Stimulated activated memory B cell treated with anti-CD40 and anti-IgM and Interleukin-4, amounts not matched to agents 10 μg/mL and 1 μg/mL and 100 μg/mL, for 72 hours (primary cell): Measurements from ENCODE around the gene SYT11.
"Not testable (repeated sequence)": the region's sequence is repeated elsewhere in the genome, so short reads cannot be mapped to it uniquely, and the experiment has no call there.

Experiments used
- ATAC-seq: fragments of 150-1000 bp; cut with Tn5 transposase; 2 replicates; pipeline ENCODE4 v1.10.0; 2021
- H3K27ac Mint-ChIP-seq: one replicate; pipeline ENCODE4 v1.8.0; 2022; ENCODE audit warnings: mild to moderate bottlenecking, mixed read lengths
- H3K27me3 Mint-ChIP-seq: one replicate; pipeline ENCODE4 v1.8.0; 2022; ENCODE audit warnings: mixed read lengths
- H3K36me3 Mint-ChIP-seq: one replicate; pipeline ENCODE4 v1.8.0; 2022; ENCODE audit warnings: mixed read lengths
- H3K4me1 Mint-ChIP-seq: one replicate; pipeline ENCODE4 v1.8.0; 2022; ENCODE audit warnings: mixed read lengths
- H3K4me3 Mint-ChIP-seq: one replicate; pipeline ENCODE4 v1.8.0; 2022; ENCODE audit warnings: mild to moderate bottlenecking, moderate library complexity, mixed read lengths
- H3K9me3 Mint-ChIP-seq: one replicate; pipeline ENCODE4 v1.8.0; 2022; ENCODE audit warnings: mixed read lengths

Gene SYT11

DNA sequence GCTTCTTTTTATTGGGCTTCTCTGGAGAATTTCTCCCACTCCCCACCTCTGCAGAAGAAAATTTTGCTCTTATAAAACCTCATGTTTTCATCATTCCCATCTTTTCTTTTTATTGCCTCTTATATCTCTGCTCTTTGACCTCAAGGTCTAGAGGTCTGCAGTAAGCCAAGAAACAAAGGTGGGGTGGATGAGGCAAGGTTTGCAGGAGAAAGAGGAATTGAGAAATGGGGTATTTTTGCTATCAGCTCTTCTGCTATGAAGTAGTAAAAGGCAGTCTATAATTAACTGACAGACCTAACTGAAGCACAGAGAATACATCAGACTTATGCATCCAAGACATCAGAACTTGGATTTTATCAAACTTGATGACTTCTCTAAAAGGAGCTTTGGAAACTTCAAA, 22.9 kb downstream of the SYT11 start:
- no peaks in the 10 kb centered on the region for H3K27me3 Mint-ChIP-seq
- H3K4me1 Mint-ChIP-seq: peaks cover 6% of the 10 kb centered on the region
- peak; percentile 77 for ATAC-seq
- H3K36me3 Mint-ChIP-seq: no peaks in the 10 kb centered on the region
- H3K27ac Mint-ChIP-seq: peak overlapping the region; percentile 36
- no peaks in the 10 kb centered on the region for H3K9me3 Mint-ChIP-seq
- no peak overlapping the region for H3K4me3 Mint-ChIP-seq

- Mint-ChIP-seq H3K36me3 (no peaks in the 10 kb centered on the region), H3K4me3 (no peak overlapping the region), H3K4me1 (peaks cover 6% of the 10 kb centered on the region), H3K9me3 (no peaks in the 10 kb centered on the region), H3K27ac (peak overlapping the region; percentile 36), H3K27me3 (no peaks in the 10 kb centered on the region)
- ATAC-seq: no peak
These were observed 23.4 kb downstream of the SYT11 start for GRCh38 chr1:155882766-155883165.

- Mint-ChIP-seq H3K9me3 (no peaks in the 10 kb centered on the region), H3K4me3 (no peak overlapping the region), H3K36me3 (no peaks in the 10 kb centered on the region), H3K27me3 (no peaks in the 10 kb centered on the region), H3K4me1 (peaks cover 6% of the 10 kb centered on the region), H3K27ac (no peak overlapping the region)
- ATAC-seq: no peak
These were observed 24.9 kb downstream of the SYT11 start for GRCh38 chr1:155884031-155884960.

DNA sequence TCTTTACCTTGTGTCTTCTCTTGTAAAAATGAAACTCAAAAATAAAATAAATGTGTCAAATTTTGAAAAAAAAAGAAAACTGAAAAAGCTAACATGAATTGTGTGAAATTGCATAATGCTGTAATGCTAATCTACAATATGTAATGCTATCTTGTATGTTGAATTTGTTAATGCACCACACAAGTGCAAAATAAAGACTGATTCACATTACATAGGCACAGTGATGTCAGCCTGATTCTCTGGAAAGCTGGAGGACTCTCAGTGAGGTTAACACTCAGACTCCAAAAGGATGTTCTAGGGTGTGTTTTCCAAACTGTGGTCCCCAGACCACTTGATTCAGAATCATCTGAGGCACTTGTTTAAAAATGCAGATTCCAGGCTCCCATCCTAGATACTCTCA, 25.6 kb downstream of the SYT11 start:
- Mint-ChIP-seq H3K9me3 (no peaks in the 10 kb centered on the region), H3K4me1 (peaks cover 6% of the 10 kb centered on the region), H3K27me3 (no peaks in the 10 kb centered on the region), H3K36me3 (no peaks in the 10 kb centered on the region), H3K4me3 (no peak overlapping the region), H3K27ac (no peak overlapping the region)
- no peak for ATAC-seq

GRCh38 chr1:155888481-155888880, 29.1 kb downstream of the SYT11 start:
- no peaks in the 10 kb centered on the region for H3K27me3 Mint-ChIP-seq
- ATAC-seq: no peak
- no peaks in the 10 kb centered on the region for H3K4me1 Mint-ChIP-seq
- H3K27ac Mint-ChIP-seq: no peak overlapping the region
- H3K36me3 Mint-ChIP-seq: no peaks in the 10 kb centered on the region
- no peak overlapping the region for H3K4me3 Mint-ChIP-seq
- no peaks in the 10 kb centered on the region for H3K9me3 Mint-ChIP-seq

GRCh38 chr1:155889566-155889965, 30.2 kb downstream of the SYT11 start:
- Mint-ChIP-seq H3K27me3 (no peaks in the 10 kb centered on the region), H3K36me3 (no peaks in the 10 kb centered on the region), H3K4me3 (no peak overlapping the region), H3K27ac (no peak overlapping the region), H3K4me1 (no peaks in the 10 kb centered on the region), H3K9me3 (no peaks in the 10 kb centered on the region)
- ATAC-seq: no peak

- Mint-ChIP-seq H3K27ac (no peak overlapping the region), H3K9me3 (no peaks in the 10 kb centered on the region), H3K27me3 (no peaks in the 10 kb centered on the region), H3K36me3 (no peaks in the 10 kb centered on the region), H3K4me3 (no peak overlapping the region), H3K4me1 (no peaks in the 10 kb centered on the region)
- ATAC-seq: no peak
These were observed 30.9 kb downstream of the SYT11 start for GRCh38 chr1:155890251-155890650.

DNA sequence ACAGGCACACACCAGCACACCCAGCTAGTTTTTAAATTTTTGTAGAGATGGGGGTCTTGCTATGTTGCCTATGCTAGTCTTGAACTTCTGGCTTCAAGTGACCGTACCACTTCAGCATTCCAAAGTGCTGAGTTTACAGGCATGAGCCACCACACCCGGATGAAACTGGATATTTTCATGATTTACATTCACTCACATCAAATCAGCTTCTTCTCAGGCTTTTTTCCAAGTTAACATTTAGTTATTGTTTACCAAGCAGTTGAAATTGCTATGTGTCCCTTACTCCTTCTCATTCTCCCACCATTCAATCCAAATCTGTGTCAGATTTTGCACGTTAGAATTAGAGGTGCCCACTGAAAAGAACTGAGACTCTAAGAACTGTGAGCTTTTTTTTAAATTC, 33.4 kb downstream of the SYT11 start:
- Mint-ChIP-seq H3K4me3 (no peak overlapping the region), H3K4me1 (no peaks in the 10 kb centered on the region), H3K9me3 (no peaks in the 10 kb centered on the region), H3K36me3 (peaks cover 6% of the 10 kb centered on the region), H3K27me3 (no peaks in the 10 kb centered on the region), H3K27ac (no peak overlapping the region)
- ATAC-seq: no peak

- no peak for ATAC-seq
- no peak overlapping the region for H3K4me3 Mint-ChIP-seq
- H3K4me1 Mint-ChIP-seq: no peaks in the 10 kb centered on the region
- H3K27ac Mint-ChIP-seq: no peak overlapping the region
- H3K36me3 Mint-ChIP-seq: peaks cover 8% of the 10 kb centered on the region
- no peaks in the 10 kb centered on the region for H3K27me3 Mint-ChIP-seq
- H3K9me3 Mint-ChIP-seq: no peaks in the 10 kb centered on the region
These were observed 34.2 kb downstream of the SYT11 start for GRCh38 chr1:155893389-155894142.

- H3K27ac Mint-ChIP-seq: not testable (repeated sequence)
These were observed 36.2 kb downstream of the SYT11 start for GRCh38 chr1:155895617-155896016.

DNA sequence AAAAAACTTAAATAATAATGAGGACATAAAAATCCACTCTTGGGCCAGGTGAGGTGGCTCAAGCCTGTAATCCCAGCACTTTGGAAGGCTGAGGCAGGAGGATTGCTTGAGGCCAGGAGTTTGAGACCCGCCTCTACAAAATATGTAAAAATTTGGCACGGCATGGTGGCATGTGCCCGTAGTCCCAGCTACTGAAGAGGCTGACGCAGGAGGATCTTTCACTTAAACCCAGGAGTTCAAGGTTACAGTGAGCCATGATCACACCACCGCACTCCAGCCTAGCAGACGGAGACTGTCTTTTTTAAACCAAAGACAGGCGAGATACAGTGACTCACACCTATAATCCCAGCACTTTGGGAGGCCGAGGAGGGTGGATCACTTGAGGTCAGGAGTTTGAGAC, 37.1 kb downstream of the SYT11 start:
- H3K4me3 Mint-ChIP-seq, H3K27ac Mint-ChIP-seq, H3K4me1 Mint-ChIP-seq, H3K9me3 Mint-ChIP-seq, H3K27me3 Mint-ChIP-seq, ATAC-seq: not testable (repeated sequence)
- H3K36me3 Mint-ChIP-seq: peaks cover 30% of the 10 kb centered on the region

More at GRCh38 chr1:155895617-155896016, 36.2 kb downstream of the SYT11 start:
- peaks cover 26% of the 10 kb centered on the region for H3K36me3 Mint-ChIP-seq
- not testable (repeated sequence) for H3K4me3 Mint-ChIP-seq, H3K9me3 Mint-ChIP-seq, ATAC-seq, H3K27me3 Mint-ChIP-seq, H3K4me1 Mint-ChIP-seq

DNA sequence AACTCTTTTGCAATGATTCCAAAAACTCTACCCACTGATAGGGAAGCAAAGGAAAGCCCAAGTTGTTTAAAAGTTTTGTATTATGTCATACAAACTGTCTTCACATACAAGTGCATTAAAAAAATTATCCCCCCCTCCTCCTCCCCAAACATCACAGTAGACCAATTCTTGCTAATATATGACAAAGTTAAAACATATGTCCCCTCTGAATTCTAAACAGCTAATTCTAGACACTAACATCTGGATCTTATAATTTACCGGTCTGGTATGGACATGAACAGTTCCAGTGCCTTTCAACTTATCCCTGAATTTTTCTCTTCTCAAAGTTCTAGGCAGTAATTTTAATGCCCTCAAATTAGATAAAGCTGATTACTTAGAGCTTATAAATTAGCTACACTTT, 38.4 kb downstream of the SYT11 start:
- no peak for ATAC-seq
- H3K4me3 Mint-ChIP-seq: no peak overlapping the region
- H3K36me3 Mint-ChIP-seq: peaks cover 36% of the 10 kb centered on the region

DNA sequence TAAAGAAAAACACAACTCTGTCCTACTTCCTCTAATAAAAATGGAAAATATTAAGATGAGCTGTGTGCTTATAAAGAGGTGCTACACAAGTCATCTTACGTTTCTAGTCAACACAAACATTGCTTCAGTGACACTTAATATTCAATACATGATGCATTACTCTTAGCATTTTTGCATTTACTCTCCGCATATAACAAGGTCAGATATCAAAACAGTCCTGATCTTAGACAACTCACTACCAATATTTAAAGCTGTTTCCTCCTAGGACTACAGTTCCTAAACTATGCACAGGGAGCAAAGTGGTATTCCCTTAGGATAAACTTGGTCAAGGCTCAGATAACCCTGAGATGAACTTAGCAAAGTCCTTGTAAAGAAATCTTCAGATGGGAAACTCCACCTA, 39.5 kb downstream of the SYT11 start:
- ATAC-seq: no peak
- Mint-ChIP-seq H3K4me1 (no peaks in the 10 kb centered on the region), H3K4me3 (no peak overlapping the region), H3K9me3 (no peaks in the 10 kb centered on the region), H3K27ac (no peak overlapping the region), H3K27me3 (no peaks in the 10 kb centered on the region), H3K36me3 (peaks cover 36% of the 10 kb centered on the region)

More for the DNA sequence above, 38.4 kb downstream of the SYT11 start:
- H3K27me3 Mint-ChIP-seq: no peaks in the 10 kb centered on the region
- H3K27ac Mint-ChIP-seq: no peak overlapping the region
- no peaks in the 10 kb centered on the region for H3K9me3 Mint-ChIP-seq
- H3K4me1 Mint-ChIP-seq: no peaks in the 10 kb centered on the region

DNA sequence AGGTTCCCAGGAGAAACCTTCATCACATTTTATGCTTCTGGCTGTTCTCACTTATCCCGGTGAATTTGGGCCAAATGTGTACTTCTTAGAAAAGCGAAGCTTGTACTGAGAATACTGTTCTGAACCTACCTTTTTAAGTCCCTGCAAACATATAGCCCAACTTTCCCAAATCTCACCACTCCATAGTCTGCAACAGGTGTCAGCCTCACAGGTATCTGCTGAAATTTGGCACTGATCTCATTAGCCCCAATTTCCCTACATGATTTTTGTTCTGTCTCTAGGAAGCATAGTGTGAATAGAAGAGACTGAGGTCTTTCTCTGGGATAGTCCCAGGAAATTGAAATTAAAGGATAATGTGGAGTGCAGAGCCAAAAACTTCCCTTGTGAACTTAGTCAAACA, 40.3 kb downstream of the SYT11 start:
- H3K4me1 Mint-ChIP-seq: no peaks in the 10 kb centered on the region
- no peaks in the 10 kb centered on the region for H3K27me3 Mint-ChIP-seq
- no peak overlapping the region for H3K27ac Mint-ChIP-seq
- ATAC-seq: no peak
- H3K9me3 Mint-ChIP-seq: no peaks in the 10 kb centered on the region
- H3K4me3 Mint-ChIP-seq: no peak overlapping the region
- peaks cover 41% of the 10 kb centered on the region for H3K36me3 Mint-ChIP-seq

- Mint-ChIP-seq H3K27ac (no peak overlapping the region), H3K4me1 (no peaks in the 10 kb centered on the region), H3K9me3 (no peaks in the 10 kb centered on the region), H3K27me3 (no peaks in the 10 kb centered on the region), H3K4me3 (no peak overlapping the region), H3K36me3 (peaks cover 43% of the 10 kb centered on the region)
- ATAC-seq: no peak
These were observed 40.8 kb downstream of the SYT11 start for GRCh38 chr1:155900161-155900560.

GRCh38 chr1:155904261-155904660, 44.9 kb downstream of the SYT11 start:
- no peak overlapping the region for H3K4me3 Mint-ChIP-seq
- no peak overlapping the region for H3K27ac Mint-ChIP-seq
- ATAC-seq: no peak
- no peaks in the 10 kb centered on the region for H3K9me3 Mint-ChIP-seq
- H3K27me3 Mint-ChIP-seq: no peaks in the 10 kb centered on the region
- H3K4me1 Mint-ChIP-seq: no peaks in the 10 kb centered on the region
- peaks cover 38% of the 10 kb centered on the region for H3K36me3 Mint-ChIP-seq
